Measurements from ENCODE around the gene RAPGEF4.

Gene RAPGEF4

GRCh38 chr2:173058673-173059072 lies 323.0 kb downstream of the RAPGEF4 start:
- no peak for DNase-seq (ENCODE audit: low spot score)
- no peak for TF ChIP-seq CTCF (conservative IDR thresholded peaks at IDR 0.05; ENCODE audit: low read depth)
- no peak overlapping the region for H3K27ac ChIP-seq
- CTCF ChIA-PET, result interaction anchor here (0.6 kb wide), 1 partner anchor 36 kb away, joined by 3 read pairs; no protein-coding TSS in a partner anchor
- POLR2A ChIA-PET (ENCODE audit: low non-redundant PET), result no interaction called here

DNA sequence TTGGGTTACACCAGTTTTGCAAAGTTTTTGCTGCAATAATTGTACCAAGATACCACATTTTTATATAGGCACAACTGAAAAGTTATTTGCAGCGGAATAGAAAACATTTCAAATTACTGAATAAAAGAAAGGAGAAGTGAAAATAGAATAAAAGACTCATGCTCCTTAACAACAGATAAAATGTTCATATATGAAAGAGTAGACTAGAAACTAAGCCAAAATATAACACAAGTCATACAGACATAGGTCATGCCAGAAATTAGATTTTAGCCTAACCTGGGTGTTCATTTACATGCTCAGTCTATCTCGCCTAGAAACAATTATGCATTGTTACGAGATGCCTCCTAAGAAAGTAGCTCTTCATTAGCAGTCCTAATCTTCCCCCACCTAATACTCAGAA lies 323.6 kb downstream of the RAPGEF4 start:
- no peak for TF ChIP-seq CTCF (conservative IDR thresholded peaks at IDR 0.05; ENCODE audit: low read depth)
- DNase-seq (ENCODE audit: low spot score), result no peak
- ChIA-PET POLR2A (ENCODE audit: low non-redundant PET) (no interaction called here), CTCF (no interaction called here)
- H3K27ac ChIP-seq, result no peak overlapping the region

DNA sequence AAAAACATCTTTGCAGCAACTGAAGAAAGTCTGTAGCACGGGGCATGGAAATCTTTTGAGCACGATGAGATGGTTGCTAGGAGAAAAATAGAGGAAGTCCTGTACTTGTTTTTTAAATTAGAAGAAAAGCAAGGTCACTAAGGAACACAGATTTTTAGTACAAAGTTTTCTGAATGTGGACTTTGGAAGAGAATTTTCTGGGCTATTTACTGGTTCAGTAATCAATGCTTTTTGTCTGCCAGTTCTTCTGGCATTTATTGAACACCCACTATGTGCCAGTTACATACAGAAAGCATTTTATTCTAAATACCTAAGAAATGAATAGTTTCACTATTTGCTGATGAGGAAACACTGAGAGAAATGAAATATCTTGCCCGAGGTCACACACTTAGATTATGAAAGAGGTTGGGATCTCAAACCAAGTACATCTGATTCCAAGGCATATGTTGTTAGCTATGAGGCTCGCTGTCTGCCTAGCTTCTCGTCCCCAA lies 324.4 kb downstream of the RAPGEF4 start:
- H3K27ac ChIP-seq, result no peak overlapping the region
- ChIA-PET CTCF (interaction anchor here (0.7 kb wide), 1 partner anchor 807 kb away, joined by 3 read pairs; no protein-coding TSS in a partner anchor), POLR2A (ENCODE audit: low non-redundant PET) (no interaction called here)
- no peak for DNase-seq (ENCODE audit: low spot score)
- no peak for TF ChIP-seq CTCF (conservative IDR thresholded peaks at IDR 0.05; ENCODE audit: low read depth)

DNA sequence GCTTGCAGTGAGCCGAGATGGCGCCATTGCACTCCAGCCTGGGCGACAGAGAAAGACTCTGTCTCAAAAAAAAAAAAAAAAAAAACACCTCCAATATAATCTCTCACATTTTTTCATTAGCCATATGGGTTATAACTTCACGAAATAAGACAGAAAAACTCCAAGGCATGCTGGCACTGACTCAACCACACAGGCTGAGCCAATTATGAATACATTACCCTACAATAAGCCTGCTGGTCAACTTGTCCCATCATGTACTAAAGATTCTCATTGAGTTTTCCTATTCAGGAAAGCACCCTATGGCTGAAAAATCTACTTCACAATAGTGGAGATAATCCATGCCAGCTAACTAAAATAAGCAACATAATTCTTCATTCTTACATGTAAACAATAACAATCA lies 327.2 kb downstream of the RAPGEF4 start:
- no peak for TF ChIP-seq CTCF (conservative IDR thresholded peaks at IDR 0.05; ENCODE audit: low read depth)
- peak; percentile 49 for DNase-seq (ENCODE audit: low spot score)
- H3K27ac ChIP-seq, result peak overlapping the region; percentile 64
- ChIA-PET POLR2A (ENCODE audit: low non-redundant PET) (no interaction called here), CTCF (no interaction called here)

DNA sequence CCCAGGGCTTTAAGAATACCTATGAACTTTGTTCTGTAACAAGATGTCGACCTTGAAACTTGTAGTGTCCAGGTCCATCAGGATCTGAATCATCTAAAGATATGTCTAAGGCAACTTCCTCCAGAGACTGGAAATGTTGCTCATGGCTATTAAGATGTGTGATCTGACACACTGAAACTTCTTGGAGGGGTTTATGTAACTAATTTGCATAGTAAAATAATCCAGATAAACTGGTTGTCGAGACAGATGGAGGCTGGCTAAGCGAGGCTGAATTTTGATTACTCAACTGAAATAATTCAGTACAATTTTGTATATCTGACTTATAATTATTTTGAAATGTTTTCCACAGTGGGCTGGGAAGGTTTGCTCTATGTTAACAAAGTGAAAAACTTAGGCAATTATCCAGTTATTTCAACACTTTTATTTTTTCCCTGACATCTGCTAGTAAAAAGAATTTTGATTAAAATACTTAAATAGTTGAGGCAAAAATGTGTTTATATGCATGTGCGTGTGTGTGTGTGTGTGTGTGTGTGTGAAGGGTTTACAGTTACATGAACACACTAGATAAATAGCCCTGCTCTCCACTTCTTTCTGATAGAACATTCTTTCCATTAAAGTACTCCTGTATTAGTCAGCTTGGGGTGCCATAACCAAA lies 328.6 kb downstream of the RAPGEF4 start:
- no peak for TF ChIP-seq CTCF (conservative IDR thresholded peaks at IDR 0.05; ENCODE audit: low read depth)
- CTCF ChIA-PET, result interaction anchor here (0.9 kb wide), 1 partner anchor 9 kb away, joined by 4 read pairs; no protein-coding TSS in a partner anchor
- DNase-seq (ENCODE audit: low spot score), result no peak
- no peak overlapping the region for H3K27ac ChIP-seq
- POLR2A ChIA-PET (ENCODE audit: low non-redundant PET), result no interaction called here

DNA sequence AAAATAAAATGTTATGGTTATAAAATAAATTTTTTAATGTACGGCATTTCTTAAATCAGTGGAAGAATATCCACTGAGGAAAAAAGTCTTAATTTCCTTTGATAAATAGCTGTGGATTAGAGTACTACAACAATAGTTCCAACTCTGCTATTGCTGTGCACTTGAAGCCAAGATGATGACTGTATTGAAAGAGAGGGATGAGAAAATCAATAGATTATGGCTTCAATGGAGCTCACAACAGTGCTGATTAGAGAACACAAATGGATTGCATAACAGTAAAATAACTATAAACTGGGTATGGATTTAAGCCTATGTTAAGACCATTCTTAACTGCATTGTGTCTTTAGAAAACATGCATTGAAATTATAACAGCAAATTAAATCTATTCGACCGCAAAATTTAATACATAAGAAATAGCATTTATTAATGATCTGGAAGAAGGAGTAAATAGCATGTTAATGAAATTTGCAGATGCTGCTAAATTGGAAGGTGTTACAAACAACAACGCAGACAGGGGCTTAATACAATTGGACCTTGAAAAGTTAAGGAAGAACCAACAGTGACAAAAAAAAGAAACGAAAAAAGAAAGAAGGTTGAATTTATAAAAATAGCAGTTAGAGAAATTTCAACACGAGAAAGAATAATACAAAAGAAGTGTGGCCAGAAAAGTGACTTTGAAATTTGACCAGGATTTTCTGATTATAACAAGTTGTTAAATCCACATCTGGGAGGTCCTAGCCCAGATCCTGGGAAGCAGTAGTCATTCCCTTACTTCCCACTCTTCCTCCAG lies 331.4 kb downstream of the RAPGEF4 start:
- no peak for TF ChIP-seq CTCF (conservative IDR thresholded peaks at IDR 0.05; ENCODE audit: low read depth)
- ChIA-PET POLR2A (ENCODE audit: low non-redundant PET) (no interaction called here), CTCF (interaction anchor here (0.7 kb wide), 1 partner anchor 1076 kb away, joined by 3 read pairs; no protein-coding TSS in a partner anchor)
- no peak for DNase-seq (ENCODE audit: low spot score)
- H3K27ac ChIP-seq, result no peak overlapping the region
